Colonic mucosa (tissue), 4 donors: ENCODE results near the gene CADM2. TPM values are rescaled to one million over a fixed set of nuclear protein-coding genes. Genes with fewer than 3 reads are reported as not detected.
"Not testable (repeated sequence)": the region's sequence is repeated elsewhere in the genome, so short reads cannot be mapped to it uniquely, and the experiment has no call there.

Experiments used
- DNase-seq: peaks from one replicate; pipeline ENCODE4 v3.0.0-alpha.2; 2020
- H3K27ac ChIP-seq: fragments of 200-600 bp; one replicate; pipeline ENCODE4 v1.8.0; 2021
- H3K27me3 ChIP-seq: fragments of 200-600 bp; one replicate; pipeline ENCODE4 v1.8.0; 2021
- H3K36me3 ChIP-seq: fragments of 200-600 bp; one replicate; pipeline ENCODE4 v1.8.0; 2021
- H3K4me1 ChIP-seq: fragments of 200-600 bp; one replicate; pipeline ENCODE4 v1.8.0; 2021; ENCODE audit warnings: mild to moderate bottlenecking
- H3K4me3 ChIP-seq: fragments of 200-600 bp; one replicate; pipeline ENCODE4 v1.8.0; 2021
- H3K9ac ChIP-seq, 2 donors: one replicate each; pipeline ENCODE4 v1.7.0; 2013; ENCODE audit warnings: control low read depth in 2 of 2, low read depth in 2 of 2, low read length in 2 of 2
- H3K9me3 ChIP-seq: fragments of 200-600 bp; one replicate; pipeline ENCODE4 v1.8.0; 2021
- intact Hi-C: fragments of 100-400 bp; cut with DNase I; formaldehyde crosslinking; loops from one replicate; pipeline ENCODE4 v1.14.1; 2022
- total RNA-seq, 2 donors: library from RNA; stranded (reverse); fragmentation: NEBNext Ultra II Directional in 1 of 2; extraction: Animal tissue kit (Norgen Biotek cat#: 25700) in 1 of 2; gene quantifications; one replicate each; pipeline ENCODE4 v1.2.1, GENCODE V29; 2021
- TF ChIP-seq, protein P1 (sequence below): fragments of 200-600 bp; IDR thresholded peaks from one replicate; pipeline ENCODE4 v1.8.0; 2022; ENCODE audit warnings: antibody characterized with exemption, mild to moderate bottlenecking
- donor health status: healthy.
- donor health status: DM: no; HTN: no; CAD: no.
- donor health status: DM: no; HTN: no; CAD: no.

The CADM2 gene
- total RNA-seq, 2 donors from 2014 or later = 1.2 to 2.8 TPM

DNA sequence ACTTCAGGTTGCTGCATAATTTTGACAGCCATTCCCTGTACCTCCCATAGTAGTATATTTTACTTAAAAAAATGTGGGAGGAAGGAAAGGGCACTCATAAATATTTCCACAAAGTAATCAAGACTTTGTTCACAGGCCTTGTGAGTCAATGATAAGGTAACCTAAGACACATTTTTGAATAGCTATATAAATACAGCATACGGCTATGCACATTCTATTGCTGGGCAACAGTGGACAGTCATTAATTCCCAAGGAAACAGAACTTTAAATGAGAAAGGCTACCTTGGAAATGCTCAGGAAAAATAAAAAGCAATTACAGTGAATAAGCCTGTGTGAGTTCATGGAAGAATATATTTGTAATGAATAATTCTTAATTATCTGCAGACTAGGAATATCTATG is 144.0 kb downstream of the CADM2 start:
- Histone ChIP-seq H3K27me3 (no peaks in the 10 kb centered on the region), H3K4me3 (no peak overlapping the region), H3K9ac (no peak overlapping the region), H3K36me3 (no peaks in the 10 kb centered on the region), H3K9me3 (no peaks in the 10 kb centered on the region), H3K27ac (no peak overlapping the region), H3K4me1 (no peaks in the 10 kb centered on the region)
- intact Hi-C loops = no loop called here
- DNase-seq = no peak
- TF ChIP-seq, protein P1, sequence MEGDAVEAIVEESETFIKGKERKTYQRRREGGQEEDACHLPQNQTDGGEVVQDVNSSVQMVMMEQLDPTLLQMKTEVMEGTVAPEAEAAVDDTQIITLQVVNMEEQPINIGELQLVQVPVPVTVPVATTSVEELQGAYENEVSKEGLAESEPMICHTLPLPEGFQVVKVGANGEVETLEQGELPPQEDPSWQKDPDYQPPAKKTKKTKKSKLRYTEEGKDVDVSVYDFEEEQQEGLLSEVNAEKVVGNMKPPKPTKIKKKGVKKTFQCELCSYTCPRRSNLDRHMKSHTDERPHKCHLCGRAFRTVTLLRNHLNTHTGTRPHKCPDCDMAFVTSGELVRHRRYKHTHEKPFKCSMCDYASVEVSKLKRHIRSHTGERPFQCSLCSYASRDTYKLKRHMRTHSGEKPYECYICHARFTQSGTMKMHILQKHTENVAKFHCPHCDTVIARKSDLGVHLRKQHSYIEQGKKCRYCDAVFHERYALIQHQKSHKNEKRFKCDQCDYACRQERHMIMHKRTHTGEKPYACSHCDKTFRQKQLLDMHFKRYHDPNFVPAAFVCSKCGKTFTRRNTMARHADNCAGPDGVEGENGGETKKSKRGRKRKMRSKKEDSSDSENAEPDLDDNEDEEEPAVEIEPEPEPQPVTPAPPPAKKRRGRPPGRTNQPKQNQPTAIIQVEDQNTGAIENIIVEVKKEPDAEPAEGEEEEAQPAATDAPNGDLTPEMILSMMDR = no peak

DNA sequence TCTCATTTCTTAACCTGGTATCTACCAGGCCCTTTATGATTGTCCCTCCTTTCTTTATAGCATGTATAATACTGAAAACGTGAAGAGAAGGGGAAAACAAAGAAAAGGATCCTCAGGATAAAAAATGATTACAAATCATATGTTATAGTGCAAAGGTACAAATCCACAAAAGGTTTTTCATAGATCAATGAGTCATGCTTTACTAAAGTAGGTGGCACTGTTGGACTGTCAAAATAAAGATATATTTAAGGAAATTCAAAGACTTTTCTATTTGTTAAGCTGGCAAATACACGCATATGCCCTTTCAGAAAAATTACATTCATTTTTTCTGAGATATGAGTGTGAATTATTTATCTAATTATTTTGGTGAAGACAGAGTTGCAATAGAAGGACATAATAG is 151.6 kb downstream of the CADM2 start:
- no peak for DNase-seq
- intact Hi-C loops = no loop called here
- TF ChIP-seq, protein P1 = no peak
- H3K4me1 ChIP-seq = no peaks in the 10 kb centered on the region
- no peak overlapping the region for H3K27ac ChIP-seq
- no peaks in the 10 kb centered on the region for H3K36me3 ChIP-seq
- H3K9me3 ChIP-seq = no peaks in the 10 kb centered on the region
- H3K9ac ChIP-seq = no peak overlapping the region
- no peak overlapping the region for H3K4me3 ChIP-seq
- H3K27me3 ChIP-seq = no peaks in the 10 kb centered on the region

GRCh38 chr3:85120879-85121278 is 162.1 kb downstream of the CADM2 start:
- Histone ChIP-seq H3K9me3 (no peaks in the 10 kb centered on the region), H3K27me3 (no peaks in the 10 kb centered on the region), H3K36me3 (no peaks in the 10 kb centered on the region), H3K9ac (no peak overlapping the region), H3K27ac (no peak overlapping the region), H3K4me1 (no peaks in the 10 kb centered on the region), H3K4me3 (no peak overlapping the region)
- intact Hi-C loops = loop anchor here (5.0 kb wide), 1 partner anchor 86 kb away; no protein-coding TSS in a partner anchor
- TF ChIP-seq, protein P1 = no peak
- DNase-seq = no peak

- H3K4me3 ChIP-seq, intact Hi-C loops, H3K36me3 ChIP-seq, H3K9ac ChIP-seq, H3K27ac ChIP-seq, DNase-seq, H3K4me1 ChIP-seq, H3K9me3 ChIP-seq, H3K27me3 ChIP-seq: not testable (repeated sequence)
Observed at GRCh38 chr3:85132864-85133263, 174.1 kb downstream of the CADM2 start.

GRCh38 chr3:85133691-85134420 is 175.1 kb downstream of the CADM2 start:
- not testable (repeated sequence) for H3K4me1 ChIP-seq

GRCh38 chr3:85142626-85143025 is 183.8 kb downstream of the CADM2 start:
- Histone ChIP-seq H3K27me3 (no peaks in the 10 kb centered on the region), H3K4me3 (no peak overlapping the region), H3K9me3 (no peaks in the 10 kb centered on the region), H3K36me3 (no peaks in the 10 kb centered on the region), H3K27ac (no peak overlapping the region), H3K9ac (no peak overlapping the region), H3K4me1 (no peaks in the 10 kb centered on the region)
- intact Hi-C loops = no loop called here
- no peak for DNase-seq
- TF ChIP-seq, protein P1 = no peak

More at GRCh38 chr3:85133691-85134420, 175.1 kb downstream of the CADM2 start:
- H3K4me3 ChIP-seq, DNase-seq, H3K36me3 ChIP-seq, H3K27ac ChIP-seq, H3K9ac ChIP-seq, intact Hi-C loops, H3K27me3 ChIP-seq, H3K9me3 ChIP-seq: not testable (repeated sequence)
